Neutrophil (primary cell): ENCODE data around the gene ZNF346.

Experiments used
- H3K27ac ChIP-seq: fragments of 200-600 bp; sonication (generic); 2 replicates; pipeline ENCODE4 v1.5.1; 2016; ENCODE audit warnings: mild to moderate bottlenecking, moderate library complexity
- H3K27me3 ChIP-seq: fragments of 200-600 bp; sonication (generic); 2 replicates; pipeline ENCODE4 v1.6.0; 2016; ENCODE audit warnings: mild to moderate bottlenecking
- H3K36me3 ChIP-seq: fragments of 200-600 bp; sonication (generic); 2 replicates; pipeline ENCODE4 v1.5.1; 2017
- H3K4me1 ChIP-seq, 2 experiments: fragments of 200-600 bp in 1 of 2; sonication (generic) in 1 of 2; 1 replicate in 1 of 2; 2 replicates in 1 of 2; pipeline versions ENCODE4 v1.5.1 to v1.6.1; 2013 to 2016; ENCODE audit warnings: low read depth in 1 of 2, low read length in 1 of 2, mild to moderate bottlenecking in 1 of 2, moderate library complexity in 1 of 2; ENCODE audit not compliant: control insufficient read depth in 1 of 2, insufficient read depth in 1 of 2
- H3K4me3 ChIP-seq, 2 experiments: fragments of 200-600 bp in 1 of 2; sonication (generic) in 1 of 2; 1 replicate in 1 of 2; 2 replicates in 1 of 2; pipeline ENCODE4 v1.5.1; 2013 to 2016; ENCODE audit warnings: low read depth in 1 of 2, low read length in 1 of 2, mild to moderate bottlenecking in 1 of 2, moderate library complexity in 1 of 2
- H3K9me3 ChIP-seq: fragments of 200-600 bp; sonication (generic); 2 replicates; pipeline ENCODE4 v1.5.1; 2016
- CTCF ChIP-seq: fragments of 200-600 bp; sonication (generic); IDR thresholded peaks from 2 replicates; pipeline ENCODE4 v1.5.1; 2016; ENCODE audit warnings: antibody characterized with exemption

The ZNF346 gene

GRCh38 chr5:177093082-177093712, 70.7 kb downstream of the ZNF346 start:
- TF ChIP-seq CTCF: no peak
- Histone ChIP-seq H3K27ac (no peak overlapping the region), H3K4me1 (peaks cover 7 to 8% of the 10 kb centered on the region in 2 experiments)

GRCh38 chr5:177093803-177094202, 71.3 kb downstream of the ZNF346 start:
- H3K36me3 ChIP-seq: no peaks in the 10 kb centered on the region
- no peak overlapping the region for H3K4me3 ChIP-seq
- H3K4me1 ChIP-seq: peaks cover 7 to 8% of the 10 kb centered on the region in 2 experiments
- TF ChIP-seq CTCF: no peak
- H3K9me3 ChIP-seq: no peaks in the 10 kb centered on the region
- no peak overlapping the region for H3K27ac ChIP-seq
- H3K27me3 ChIP-seq: peaks cover 21% of the 10 kb centered on the region

More at GRCh38 chr5:177093082-177093712, 70.7 kb downstream of the ZNF346 start:
- Histone ChIP-seq H3K27me3 (peaks cover 27% of the 10 kb centered on the region), H3K4me3 (no peak overlapping the region), H3K9me3 (no peaks in the 10 kb centered on the region), H3K36me3 (no peaks in the 10 kb centered on the region)

- no peak for TF ChIP-seq CTCF
- H3K9me3 ChIP-seq: no peaks in the 10 kb centered on the region
- peaks cover 14% of the 10 kb centered on the region for H3K27me3 ChIP-seq
- no peak overlapping the region for H3K27ac ChIP-seq
- H3K4me1 ChIP-seq: peaks cover 7 to 8% of the 10 kb centered on the region in 2 experiments
- no peak overlapping the region for H3K4me3 ChIP-seq
- H3K36me3 ChIP-seq: no peaks in the 10 kb centered on the region
Observed at GRCh38 chr5:177094224-177095087, 72.0 kb downstream of the ZNF346 start.

GRCh38 chr5:177095088-177095669, 72.7 kb downstream of the ZNF346 start:
- H3K27me3 ChIP-seq: peaks cover 11% of the 10 kb centered on the region
- no peak for TF ChIP-seq CTCF
- no peaks in the 10 kb centered on the region for H3K36me3 ChIP-seq
- no peak overlapping the region for H3K4me3 ChIP-seq
- H3K27ac ChIP-seq: no peak overlapping the region
- no peaks in the 10 kb centered on the region for H3K9me3 ChIP-seq
- peaks cover 7 to 8% of the 10 kb centered on the region in 2 experiments for H3K4me1 ChIP-seq

GRCh38 chr5:177096162-177097015, 73.9 kb downstream of the ZNF346 start:
- no peak for TF ChIP-seq CTCF
- Histone ChIP-seq H3K27me3 (peaks cover 6% of the 10 kb centered on the region), H3K4me1 (peaks cover 7 to 8% of the 10 kb centered on the region in 2 experiments), H3K27ac (no peak overlapping the region), H3K36me3 (no peaks in the 10 kb centered on the region), H3K4me3 (no peak overlapping the region), H3K9me3 (no peaks in the 10 kb centered on the region)
